ENCODE results near the gene ST8SIA5. TPM values are rescaled to one million over a fixed set of nuclear protein-coding genes. Genes with fewer than 3 reads are reported as not detected.

Gene ST8SIA5
- total and polyA plus RNA-seq, 10 of the 15 experiments (the other 5 are each of a cell fraction or from before 2014, with no cell fraction given) = 0.02 to 0.32 (median 0.12) TPM; not detected in 1

- DNase-seq (ENCODE audit: low read depth, low spot score) = no peak
- in situ Hi-C loops (cut with MboI) = no loop called here
- ATAC-seq = no peak
These were observed 73.6 kb downstream of the ST8SIA5 start for GRCh38 chr18:46683252-46683651.

GRCh38 chr18:46680784-46681695, 75.8 kb downstream of the ST8SIA5 start:
- in situ Hi-C loops (cut with MboI) (no loop called here), intact Hi-C loops (cut with micrococcal nuclease; ENCODE audit: unreplicated experiment) (no loop called here)
- no peak for ATAC-seq
- RAD21 ChIA-PET (ENCODE audit: unreplicated experiment) = interaction anchor here (1.2 kb wide), 1 partner anchor 237 kb away, joined by 4 read pairs; the partner anchor contains the start of genes KATNAL2 and PIAS2
- H3K4me3 ChIP-seq = no peak overlapping the region
- no peaks in the 10 kb centered on the region; the same call in 1 of the 2 replicates for H4K20me1 ChIP-seq (ENCODE audit: control insufficient read depth, insufficient read depth)
- H3K79me2 ChIP-seq (ENCODE audit: control insufficient read depth, insufficient read depth, low read length) = no peaks in the 10 kb centered on the region
- TF ChIP-seq BCL3 (IDR thresholded peaks at IDR 0.05; ENCODE audit: borderline replicate concordance, insufficient read depth, low read depth, low read length, poor library complexity, severe bottlenecking) (no peak), PML (IDR thresholded peaks at IDR 0.05; ENCODE audit: low read length) (no peak), RUNX3 (IDR thresholded peaks at IDR 0.05; ENCODE audit: low read length) (peak; percentile 16; the same call in 1 of the 2 replicates), KLF5 (IDR thresholded peaks at IDR 0.05; ENCODE audit: partially characterized antibody) (no peak)
- no TSS peak for BruUV-seq (replicated peaks)
- H2AFZ ChIP-seq (ENCODE audit: control insufficient read depth, low read depth, low read length) = no peak overlapping the region
- SMC1A ChIA-PET (ENCODE audit: uncharacterized antibody, unreplicated experiment) = no interaction called here
- no peak overlapping the region for H3K9ac ChIP-seq (ENCODE audit: control insufficient read depth, insufficient read depth, low read length)
- H3K9me3 ChIP-seq (replicated peaks; ENCODE audit: control insufficient read depth, insufficient read depth, low read length) = no peaks in the 10 kb centered on the region
- 7% methylated on average over 12 of the region's 12 CpGs for WGBS (ENCODE audit: insufficient coverage, insufficient replicate concordance, low lambda C conversion rate, missing lambda C conversion rate)
- POLR2A ChIA-PET = no interaction called here
- H3K27ac ChIP-seq (ENCODE audit: control insufficient read depth, insufficient read depth) = no peak overlapping the region
- CTCF ChIA-PET = interaction anchor here (1.4 kb wide), 1 partner anchor 10 kb away, joined by 3 read pairs; no protein-coding TSS in a partner anchor
- no peaks in the 10 kb centered on the region for H3K36me3 ChIP-seq (ENCODE audit: control insufficient read depth in 2 of 2, insufficient read depth in 2 of 2, low read length in 1 of 2)
- H3K4me2 ChIP-seq (ENCODE audit: control insufficient read depth, insufficient read depth) = no peak overlapping the region
- no peaks in the 10 kb centered on the region for H3K27me3 ChIP-seq (replicated peaks in 1 of 2; ENCODE audit: control insufficient read depth in 2 of 2, insufficient read depth in 2 of 2, low read length in 1 of 2)
- no peak for DNase-seq (ENCODE audit: low read depth, low spot score)
- no peaks in the 10 kb centered on the region for H3K4me1 ChIP-seq (ENCODE audit: control insufficient read depth, insufficient read depth, low read length)
- no peak for FAIRE-seq

More at GRCh38 chr18:46683252-46683651, 73.6 kb downstream of the ST8SIA5 start:
- POLR2A ChIA-PET = no interaction called here
- H3K27ac ChIP-seq (ENCODE audit: control insufficient read depth, insufficient read depth) = no peak overlapping the region
- H3K4me1 ChIP-seq (ENCODE audit: control insufficient read depth, insufficient read depth, low read length) = no peaks in the 10 kb centered on the region
- no peak overlapping the region for H2AFZ ChIP-seq (ENCODE audit: control insufficient read depth, low read depth, low read length)
- RAD21 ChIA-PET (ENCODE audit: unreplicated experiment) = no interaction called here
- H3K4me3 ChIP-seq = no peak overlapping the region
- CTCF ChIA-PET = no interaction called here
- no TSS peak for BruUV-seq (replicated peaks)
- intact Hi-C loops (cut with micrococcal nuclease; ENCODE audit: unreplicated experiment) = no loop called here
- FAIRE-seq = no peak
- no peaks in the 10 kb centered on the region for H3K27me3 ChIP-seq (replicated peaks in 1 of 2; ENCODE audit: control insufficient read depth in 2 of 2, insufficient read depth in 2 of 2, low read length in 1 of 2)
- H3K4me2 ChIP-seq (ENCODE audit: control insufficient read depth, insufficient read depth) = no peak overlapping the region
- no peaks in the 10 kb centered on the region for H3K79me2 ChIP-seq (ENCODE audit: control insufficient read depth, insufficient read depth, low read length)
- H3K9me3 ChIP-seq (replicated peaks; ENCODE audit: control insufficient read depth, insufficient read depth, low read length) = no peaks in the 10 kb centered on the region
- TF ChIP-seq ZSCAN29 (IDR thresholded peaks at IDR 0.05) = no peak
- no peak for TF ChIP-seq RAD21 (IDR thresholded peaks at IDR 0.05; ENCODE audit: insufficient read depth, low read depth, low read length)
- H3K36me3 ChIP-seq (ENCODE audit: control insufficient read depth in 2 of 2, insufficient read depth in 2 of 2, low read length in 1 of 2) = no peaks in the 10 kb centered on the region
- H3K9ac ChIP-seq (ENCODE audit: control insufficient read depth, insufficient read depth, low read length) = no peak overlapping the region
- 77% methylated on average over 4 of the region's 4 CpGs for WGBS (ENCODE audit: insufficient coverage, insufficient replicate concordance, low lambda C conversion rate, missing lambda C conversion rate)
- no peaks in the 10 kb centered on the region; the same call in 1 of the 2 replicates for H4K20me1 ChIP-seq (ENCODE audit: control insufficient read depth, insufficient read depth)
- SMC1A ChIA-PET (ENCODE audit: uncharacterized antibody, unreplicated experiment) = no interaction called here
